ENCODE results near the gene LINC00305. TPM values are rescaled to one million over a fixed set of nuclear protein-coding genes. Genes with fewer than 3 reads are reported as not detected.

LINC00305 gene
- total and polyA plus RNA-seq, 2 of the 13 experiments (the other 11 are each of a cell fraction or from before 2014, with no cell fraction given) = not detected

DNA sequence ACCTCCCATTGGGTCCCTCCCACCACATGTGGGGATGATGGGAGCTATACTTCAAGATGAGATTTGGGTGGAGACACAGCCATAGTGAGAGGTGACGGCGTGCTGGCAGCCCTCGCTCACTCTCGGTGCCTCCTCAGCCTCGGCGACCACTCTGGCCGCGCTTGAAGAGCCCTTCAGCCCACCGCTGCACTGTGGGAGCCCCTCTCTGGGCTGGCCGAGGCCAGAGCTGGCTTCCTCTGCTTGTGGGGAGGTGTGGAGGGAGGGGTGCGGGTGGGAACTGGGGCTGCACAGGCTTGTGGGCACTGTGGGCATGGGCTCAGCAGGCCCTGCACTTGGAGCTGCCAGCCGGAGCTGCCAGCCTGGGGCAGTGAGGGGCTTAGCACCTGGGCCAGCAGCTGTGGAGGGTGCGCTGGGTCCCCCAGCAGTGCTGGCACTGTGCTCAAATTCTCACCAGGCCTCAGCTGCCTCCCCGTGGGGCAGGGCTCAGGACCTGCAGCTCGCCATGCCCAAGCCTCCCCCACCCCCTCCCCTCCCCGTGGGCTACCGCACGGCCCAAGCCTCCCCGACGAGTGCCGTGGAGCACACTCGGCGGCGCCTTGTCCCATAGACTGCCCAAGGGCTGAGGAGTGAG, 106.0 kb downstream of the LINC00305 start:
- no peaks in the 10 kb centered on the region for H3K79me2 ChIP-seq (ENCODE audit: insufficient read depth, low read length)
- H3K4me1 ChIP-seq (ENCODE audit: insufficient read depth, low read length) = no peaks in the 10 kb centered on the region
- no peaks in the 10 kb centered on the region for H4K20me1 ChIP-seq (ENCODE audit: insufficient read depth, low read length)
- H3K9me3 ChIP-seq (ENCODE audit: low read length) = no peaks in the 10 kb centered on the region
- ATAC-seq = no peak
- FAIRE-seq = no peak
- no peak overlapping the region for H3K4me3 ChIP-seq (replicated peaks in 1 of 3; ENCODE audit: insufficient read depth in 1 of 3, low read depth in 2 of 3, low read length in 3 of 3)
- DNase-seq (ENCODE audit: low spot score) = no peak
- no peak overlapping the region for H3K27ac ChIP-seq (ENCODE audit: extremely low read length, insufficient read depth, low read length)
- H3K9ac ChIP-seq (ENCODE audit: insufficient read depth, low read depth, low read length) = no peak overlapping the region
- H3K4me2 ChIP-seq (ENCODE audit: low read depth, low read length) = no peak overlapping the region
- no peaks in the 10 kb centered on the region for H3K36me3 ChIP-seq (replicated peaks in 1 of 2; ENCODE audit: control insufficient read depth in 1 of 2, insufficient read depth in 2 of 2, low read length in 2 of 2)
- no TSS peak for BruUV-seq (replicated peaks)
- TF ChIP-seq ZBTB38 (CRISPR knock-in tag; IDR thresholded peaks at IDR 0.05) (no peak), KDM1A (CRISPR knock-in tag; IDR thresholded peaks at IDR 0.05) (no peak), ZNF704 (CRISPR knock-in tag; IDR thresholded peaks at IDR 0.05; ENCODE audit: borderline replicate concordance) (no peak)
- TF ChIP-seq, protein P1, sequence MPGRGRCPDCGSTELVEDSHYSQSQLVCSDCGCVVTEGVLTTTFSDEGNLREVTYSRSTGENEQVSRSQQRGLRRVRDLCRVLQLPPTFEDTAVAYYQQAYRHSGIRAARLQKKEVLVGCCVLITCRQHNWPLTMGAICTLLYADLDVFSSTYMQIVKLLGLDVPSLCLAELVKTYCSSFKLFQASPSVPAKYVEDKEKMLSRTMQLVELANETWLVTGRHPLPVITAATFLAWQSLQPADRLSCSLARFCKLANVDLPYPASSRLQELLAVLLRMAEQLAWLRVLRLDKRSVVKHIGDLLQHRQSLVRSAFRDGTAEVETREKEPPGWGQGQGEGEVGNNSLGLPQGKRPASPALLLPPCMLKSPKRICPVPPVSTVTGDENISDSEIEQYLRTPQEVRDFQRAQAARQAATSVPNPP (CRISPR knock-in tag; IDR thresholded peaks at IDR 0.05) = no peak
- POLR2A ChIA-PET = no interaction called here
- in situ Hi-C loops (cut with HindIII; ENCODE audit: extremely low pct_ligation_motif_present, low pct_unique_long_range_greater_than_20kb) = no loop called here
- CTCF ChIA-PET (ENCODE audit: low intra/inter-chr PET ratio, low total read pairs) = no interaction called here
- no peak overlapping the region for H2AFZ ChIP-seq (ENCODE audit: low read length)
- whole genome bisulfite sequencing (ENCODE audit: low lambda C conversion rate) = no CpG with 5 or more reads among the region's 24 CpGs
- intact Hi-C loops (cut with micrococcal nuclease; ENCODE audit: unreplicated experiment) = no loop called here
- no peaks in the 10 kb centered on the region for H3K27me3 ChIP-seq (ENCODE audit: control insufficient read depth in 1 of 2, insufficient read depth in 2 of 2, low read length in 2 of 2)

DNA sequence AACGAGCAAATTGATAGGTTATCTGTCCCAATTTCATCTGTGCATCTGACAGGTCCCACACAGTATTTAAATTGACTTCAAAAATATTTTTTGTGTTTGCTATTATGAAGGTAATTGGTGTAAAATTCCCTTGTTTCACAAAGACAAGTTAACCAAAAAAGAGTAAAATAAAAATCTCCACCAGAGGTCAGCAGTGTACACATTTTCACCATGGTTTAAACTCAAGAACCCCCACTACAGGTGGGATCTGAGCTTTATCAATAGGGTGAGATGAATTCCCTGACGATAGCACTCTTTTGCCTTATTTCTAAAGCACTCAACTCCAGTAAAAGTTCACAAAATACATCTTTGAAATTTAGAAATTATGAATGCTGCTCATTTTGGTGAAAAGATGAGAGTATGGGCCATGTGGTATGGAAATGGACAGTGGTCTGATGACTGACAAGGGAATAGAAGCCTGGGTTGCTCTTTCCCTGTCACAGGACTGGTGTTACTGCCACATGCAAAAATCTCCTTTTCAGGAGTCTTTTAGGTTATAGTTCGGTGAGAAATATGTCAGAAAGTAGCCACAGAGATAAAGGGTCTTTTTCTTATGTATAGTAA, 111.0 kb downstream of the LINC00305 start:
- Histone ChIP-seq H3K79me2 (ENCODE audit: insufficient read depth, low read length) (no peaks in the 10 kb centered on the region), H2AFZ (ENCODE audit: low read length) (no peak overlapping the region), H3K4me1 (ENCODE audit: insufficient read depth, low read length) (no peaks in the 10 kb centered on the region), H3K36me3 (replicated peaks in 1 of 2; ENCODE audit: control insufficient read depth in 1 of 2, insufficient read depth in 2 of 2, low read length in 2 of 2) (no peaks in the 10 kb centered on the region), H4K20me1 (ENCODE audit: insufficient read depth, low read length) (no peaks in the 10 kb centered on the region), H3K9ac (ENCODE audit: insufficient read depth, low read depth, low read length) (no peak overlapping the region), H3K9me3 (ENCODE audit: low read length) (no peaks in the 10 kb centered on the region), H3K27ac (ENCODE audit: extremely low read length, insufficient read depth, low read length) (no peak overlapping the region), H3K4me2 (ENCODE audit: low read depth, low read length) (no peak overlapping the region), H3K27me3 (ENCODE audit: control insufficient read depth in 1 of 2, insufficient read depth in 2 of 2, low read length in 2 of 2) (no peaks in the 10 kb centered on the region), H3K4me3 (replicated peaks in 1 of 3; ENCODE audit: insufficient read depth in 1 of 3, low read depth in 2 of 3, low read length in 3 of 3) (no peak overlapping the region)
- peak; percentile 70 for ATAC-seq
- POLR2A ChIA-PET = no interaction called here
- in situ Hi-C loops (cut with HindIII; ENCODE audit: extremely low pct_ligation_motif_present, low pct_unique_long_range_greater_than_20kb) (no loop called here), intact Hi-C loops (cut with micrococcal nuclease; ENCODE audit: unreplicated experiment) (loop anchor here (2.0 to 5.0 kb wide), 2 partner anchors 1053 to 1169 kb away; no protein-coding TSS in a partner anchor)
- DNase-seq (ENCODE audit: low spot score) = peak; percentile 50
- no TSS peak for BruUV-seq (replicated peaks)
- peak; percentile 60 for FAIRE-seq
- CTCF ChIA-PET (ENCODE audit: low intra/inter-chr PET ratio, low total read pairs) = no interaction called here
- WGBS (ENCODE audit: low lambda C conversion rate) = 0% methylated on average over 3 of the region's 3 CpGs
- TF ChIP-seq AFF4 (CRISPR knock-in tag; IDR thresholded peaks at IDR 0.05) (no peak), MTA1 (CRISPR knock-in tag; IDR thresholded peaks at IDR 0.05; ENCODE audit: borderline replicate concordance) (no peak), SOX5 (CRISPR knock-in tag; IDR thresholded peaks at IDR 0.05; ENCODE audit: borderline replicate concordance) (no peak), MYPOP (CRISPR knock-in tag; IDR thresholded peaks at IDR 0.05) (no peak), ZNF501 (CRISPR knock-in tag; IDR thresholded peaks at IDR 0.05) (no peak)
